Measurements from ENCODE around the gene BNC2. TPM values are rescaled to one million over a fixed set of nuclear protein-coding genes. Genes with fewer than 3 reads are reported as not detected.

The BNC2 gene
- polyA plus RNA-seq, 4 donors: 0.81 to 11.1 (median 1.3) TPM; not detected in 1

GRCh38 chr9:16615451-16615850 lies 255.0 kb downstream of the BNC2 start:
- Histone ChIP-seq H3K27me3 (ENCODE audit: control insufficient read depth in 3 of 3, insufficient read depth in 3 of 3, low read length in 3 of 3) (no peaks in the 10 kb centered on the region), H3K9me3 (ENCODE audit: control insufficient read depth in 2 of 2, insufficient read depth in 1 of 2, low read depth in 1 of 2, low read length in 1 of 2) (no peaks in the 10 kb centered on the region), H3K4me3 (ENCODE audit: low read depth in 1 of 3, low read length in 3 of 3) (no peak overlapping the region), H3K36me3 (ENCODE audit: control insufficient read depth in 3 of 3, insufficient read depth in 2 of 3, low read depth in 1 of 3, low read length in 3 of 3) (no peaks in the 10 kb centered on the region), H3K27ac (ENCODE audit: low read depth in 1 of 3, low read length in 2 of 3) (no peak overlapping the region), H3K4me1 (ENCODE audit: control insufficient read depth in 3 of 3, insufficient read depth in 2 of 3, low read depth in 1 of 3, low read length in 2 of 3) (no peaks in the 10 kb centered on the region)
- no peak for DNase-seq
- WGBS, 3 donors: 73 to 78% (median 78%) methylated on average over 4 of the region's 4 CpGs
- FAIRE-seq: no peak

GRCh38 chr9:16613605-16614004 lies 256.9 kb downstream of the BNC2 start:
- no peak for DNase-seq
- WGBS, 3 donors: 55 to 57% (median 56%) methylated on average over 3 of the region's 3 CpGs
- no peaks in the 10 kb centered on the region for H3K9me3 ChIP-seq (ENCODE audit: control insufficient read depth in 2 of 2, insufficient read depth in 1 of 2, low read depth in 1 of 2, low read length in 1 of 2)
- no peaks in the 10 kb centered on the region for H3K4me1 ChIP-seq (ENCODE audit: control insufficient read depth in 3 of 3, insufficient read depth in 2 of 3, low read depth in 1 of 3, low read length in 2 of 3)
- H3K27ac ChIP-seq (ENCODE audit: low read depth in 1 of 3, low read length in 2 of 3): no peak overlapping the region
- H3K4me3 ChIP-seq (ENCODE audit: low read depth in 1 of 3, low read length in 3 of 3): no peak overlapping the region
- no peaks in the 10 kb centered on the region for H3K36me3 ChIP-seq (ENCODE audit: control insufficient read depth in 3 of 3, insufficient read depth in 2 of 3, low read depth in 1 of 3, low read length in 3 of 3)
- H3K27me3 ChIP-seq (ENCODE audit: control insufficient read depth in 3 of 3, insufficient read depth in 3 of 3, low read length in 3 of 3): no peaks in the 10 kb centered on the region
- FAIRE-seq: no peak

- DNase-seq: no peak
- Histone ChIP-seq H3K9me3 (ENCODE audit: control insufficient read depth in 2 of 2, insufficient read depth in 1 of 2, low read depth in 1 of 2, low read length in 1 of 2) (no peaks in the 10 kb centered on the region), H3K4me1 (ENCODE audit: control insufficient read depth in 3 of 3, insufficient read depth in 2 of 3, low read depth in 1 of 3, low read length in 2 of 3) (no peaks in the 10 kb centered on the region), H3K36me3 (ENCODE audit: control insufficient read depth in 3 of 3, insufficient read depth in 2 of 3, low read depth in 1 of 3, low read length in 3 of 3) (no peaks in the 10 kb centered on the region), H3K27me3 (ENCODE audit: control insufficient read depth in 3 of 3, insufficient read depth in 3 of 3, low read length in 3 of 3) (no peaks in the 10 kb centered on the region), H3K4me3 (ENCODE audit: low read depth in 1 of 3, low read length in 3 of 3) (no peak overlapping the region), H3K27ac (ENCODE audit: low read depth in 1 of 3, low read length in 2 of 3) (no peak overlapping the region)
- WGBS, 3 donors: 55 to 66% (median 64%) methylated on average over 1 of the region's 1 CpG
- FAIRE-seq: no peak
Observed at GRCh38 chr9:16613051-16613450, 257.4 kb downstream of the BNC2 start.

GRCh38 chr9:16612627-16613026 lies 257.8 kb downstream of the BNC2 start:
- no peaks in the 10 kb centered on the region for H3K9me3 ChIP-seq (ENCODE audit: control insufficient read depth in 2 of 2, insufficient read depth in 1 of 2, low read depth in 1 of 2, low read length in 1 of 2)
- no peaks in the 10 kb centered on the region for H3K27me3 ChIP-seq (ENCODE audit: control insufficient read depth in 3 of 3, insufficient read depth in 3 of 3, low read length in 3 of 3)
- no peak for FAIRE-seq
- H3K27ac ChIP-seq (ENCODE audit: low read depth in 1 of 3, low read length in 2 of 3): no peak overlapping the region
- no peaks in the 10 kb centered on the region for H3K36me3 ChIP-seq (ENCODE audit: control insufficient read depth in 3 of 3, insufficient read depth in 2 of 3, low read depth in 1 of 3, low read length in 3 of 3)
- no peak for DNase-seq
- H3K4me1 ChIP-seq (ENCODE audit: control insufficient read depth in 3 of 3, insufficient read depth in 2 of 3, low read depth in 1 of 3, low read length in 2 of 3): no peaks in the 10 kb centered on the region
- no peak overlapping the region for H3K4me3 ChIP-seq (ENCODE audit: low read depth in 1 of 3, low read length in 3 of 3)
- WGBS, 3 donors: 80 to 89% (median 89%) methylated on average over 1 of the region's 1 CpG

- Histone ChIP-seq H3K27me3 (ENCODE audit: control insufficient read depth in 3 of 3, insufficient read depth in 3 of 3, low read length in 3 of 3) (no peaks in the 10 kb centered on the region), H3K4me3 (ENCODE audit: low read depth in 1 of 3, low read length in 3 of 3) (no peak overlapping the region), H3K4me1 (ENCODE audit: control insufficient read depth in 3 of 3, insufficient read depth in 2 of 3, low read depth in 1 of 3, low read length in 2 of 3) (no peaks in the 10 kb centered on the region), H3K27ac (ENCODE audit: low read depth in 1 of 3, low read length in 2 of 3) (no peak overlapping the region), H3K36me3 (ENCODE audit: control insufficient read depth in 3 of 3, insufficient read depth in 2 of 3, low read depth in 1 of 3, low read length in 3 of 3) (no peaks in the 10 kb centered on the region), H3K9me3 (ENCODE audit: control insufficient read depth in 2 of 2, insufficient read depth in 1 of 2, low read depth in 1 of 2, low read length in 1 of 2) (no peaks in the 10 kb centered on the region)
- DNase-seq: no peak
- WGBS, 3 donors: 48 to 65% (median 54%) methylated on average over 2 of the region's 2 CpGs
- FAIRE-seq: no peak
Observed at GRCh38 chr9:16611983-16612382, 258.5 kb downstream of the BNC2 start.

- Histone ChIP-seq H3K4me3 (ENCODE audit: low read depth in 1 of 3, low read length in 3 of 3) (no peak overlapping the region), H3K27ac (ENCODE audit: low read depth in 1 of 3, low read length in 2 of 3) (no peak overlapping the region), H3K27me3 (ENCODE audit: control insufficient read depth in 3 of 3, insufficient read depth in 3 of 3, low read length in 3 of 3) (no peaks in the 10 kb centered on the region), H3K9me3 (ENCODE audit: control insufficient read depth in 2 of 2, insufficient read depth in 1 of 2, low read depth in 1 of 2, low read length in 1 of 2) (no peaks in the 10 kb centered on the region), H3K36me3 (ENCODE audit: control insufficient read depth in 3 of 3, insufficient read depth in 2 of 3, low read depth in 1 of 3, low read length in 3 of 3) (no peaks in the 10 kb centered on the region), H3K4me1 (ENCODE audit: control insufficient read depth in 3 of 3, insufficient read depth in 2 of 3, low read depth in 1 of 3, low read length in 2 of 3) (no peaks in the 10 kb centered on the region)
- DNase-seq (no peak), FAIRE-seq (no peak)
- 57 to 66% (median 61%) methylated on average over 4 of the region's 4 CpGs for WGBS, 3 donors
Observed at GRCh38 chr9:16611001-16611400, 259.5 kb downstream of the BNC2 start.

- FAIRE-seq (no peak), DNase-seq (no peak)
- H3K4me1 ChIP-seq (ENCODE audit: control insufficient read depth in 3 of 3, insufficient read depth in 2 of 3, low read depth in 1 of 3, low read length in 2 of 3): no peaks in the 10 kb centered on the region
- H3K36me3 ChIP-seq (ENCODE audit: control insufficient read depth in 3 of 3, insufficient read depth in 2 of 3, low read depth in 1 of 3, low read length in 3 of 3): no peaks in the 10 kb centered on the region
- H3K9me3 ChIP-seq (ENCODE audit: control insufficient read depth in 2 of 2, insufficient read depth in 1 of 2, low read depth in 1 of 2, low read length in 1 of 2): no peaks in the 10 kb centered on the region
- no peaks in the 10 kb centered on the region for H3K27me3 ChIP-seq (ENCODE audit: control insufficient read depth in 3 of 3, insufficient read depth in 3 of 3, low read length in 3 of 3)
- no peak overlapping the region for H3K4me3 ChIP-seq (ENCODE audit: low read depth in 1 of 3, low read length in 3 of 3)
- no peak overlapping the region for H3K27ac ChIP-seq (ENCODE audit: low read depth in 1 of 3, low read length in 2 of 3)
- WGBS, 3 donors: 57 to 59% (median 57%) methylated on average over 3 of the region's 3 CpGs
Observed at GRCh38 chr9:16610538-16610937, 259.9 kb downstream of the BNC2 start.

GRCh38 chr9:16608906-16609305 lies 261.6 kb downstream of the BNC2 start:
- H3K4me3 ChIP-seq (ENCODE audit: low read depth in 1 of 3, low read length in 3 of 3): no peak overlapping the region
- H3K4me1 ChIP-seq (ENCODE audit: control insufficient read depth in 3 of 3, insufficient read depth in 2 of 3, low read depth in 1 of 3, low read length in 2 of 3): no peaks in the 10 kb centered on the region
- DNase-seq (no peak), FAIRE-seq (no peak)
- H3K36me3 ChIP-seq (ENCODE audit: control insufficient read depth in 3 of 3, insufficient read depth in 2 of 3, low read depth in 1 of 3, low read length in 3 of 3): no peaks in the 10 kb centered on the region
- no peak overlapping the region for H3K27ac ChIP-seq (ENCODE audit: low read depth in 1 of 3, low read length in 2 of 3)
- H3K9me3 ChIP-seq (ENCODE audit: control insufficient read depth in 2 of 2, insufficient read depth in 1 of 2, low read depth in 1 of 2, low read length in 1 of 2): no peaks in the 10 kb centered on the region
- no peaks in the 10 kb centered on the region for H3K27me3 ChIP-seq (ENCODE audit: control insufficient read depth in 3 of 3, insufficient read depth in 3 of 3, low read length in 3 of 3)
- WGBS, 3 donors: 87 to 95% (median 94%) methylated on average over 2 of the region's 2 CpGs

- no peak for DNase-seq
- Histone ChIP-seq H3K27ac (ENCODE audit: low read depth in 1 of 3, low read length in 2 of 3) (no peak overlapping the region), H3K36me3 (ENCODE audit: control insufficient read depth in 3 of 3, insufficient read depth in 2 of 3, low read depth in 1 of 3, low read length in 3 of 3) (no peaks in the 10 kb centered on the region), H3K4me1 (ENCODE audit: control insufficient read depth in 3 of 3, insufficient read depth in 2 of 3, low read depth in 1 of 3, low read length in 2 of 3) (no peaks in the 10 kb centered on the region), H3K9me3 (ENCODE audit: control insufficient read depth in 2 of 2, insufficient read depth in 1 of 2, low read depth in 1 of 2, low read length in 1 of 2) (no peaks in the 10 kb centered on the region), H3K27me3 (ENCODE audit: control insufficient read depth in 3 of 3, insufficient read depth in 3 of 3, low read length in 3 of 3) (no peaks in the 10 kb centered on the region), H3K4me3 (ENCODE audit: low read depth in 1 of 3, low read length in 3 of 3) (no peak overlapping the region)
- no peak for FAIRE-seq
- WGBS, 3 donors: 77 to 93% (median 78%) methylated on average over 2 of the region's 2 CpGs
Observed at GRCh38 chr9:16602494-16602893, 268.0 kb downstream of the BNC2 start.
